Measurements from ENCODE around the gene MTG2. TPM values are rescaled to one million over a fixed set of nuclear protein-coding genes. Genes with fewer than 3 reads are reported as not detected.

MTG2 gene
- total RNA-seq, 6 experiments from 2014 or later, result 27.0 to 45.6 (median 31.8) TPM

DNA sequence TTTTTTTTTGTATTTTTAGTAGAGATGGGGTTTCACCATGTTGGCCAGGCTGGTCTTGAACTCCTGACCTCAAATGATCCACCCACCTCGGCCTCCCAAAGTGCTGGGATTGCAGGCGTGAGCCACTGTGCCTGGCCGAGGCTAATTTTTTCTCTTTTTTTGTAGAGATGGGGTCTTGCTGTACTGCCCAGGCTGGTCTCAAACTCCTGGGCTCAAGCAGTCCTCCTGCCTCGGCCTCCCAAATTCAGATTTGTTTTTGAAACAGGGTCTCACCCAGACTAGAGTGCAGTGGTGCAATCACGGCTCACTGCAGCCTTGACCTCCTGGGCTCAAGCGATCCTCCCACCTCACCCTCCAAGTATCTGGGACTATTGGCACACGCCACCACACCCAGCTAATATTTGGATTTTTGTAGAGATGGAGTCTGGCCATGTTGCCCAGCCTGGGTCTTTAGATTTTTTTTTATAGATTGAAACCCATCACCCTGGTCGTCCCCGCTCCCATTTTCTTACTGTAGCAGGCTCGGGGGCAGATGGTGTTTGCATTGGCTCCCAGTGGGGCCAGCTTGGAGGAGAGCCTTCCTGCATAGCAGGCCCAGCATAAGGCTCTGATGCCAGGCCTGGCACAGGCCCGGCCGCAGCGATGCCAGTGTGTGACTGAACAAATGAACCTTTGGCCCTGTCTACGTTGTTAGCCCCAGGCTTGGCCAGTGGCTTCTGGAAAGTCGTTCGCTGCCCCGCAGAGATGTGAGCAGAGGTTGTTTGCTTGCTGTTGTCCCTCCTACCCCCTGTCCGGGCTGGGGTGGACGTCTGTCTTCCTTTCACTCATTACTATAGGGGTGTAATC, 4.3 kb upstream of the MTG2 start:
- intact Hi-C loops (cut with DNase I), result no loop called here
- peak overlapping the region in 2 of 3 donors; percentile 28 to 35 for H3K4me3 ChIP-seq
- H3K36me3 ChIP-seq, result peaks cover 0 to 17% (median 2%) of the 10 kb centered on the region in 4 donors
- H3K27ac ChIP-seq, result peak overlapping the region; percentile 95 to 99 (median 97)
- no peaks in the 10 kb centered on the region for H3K27me3 ChIP-seq
- TF ChIP-seq, protein P1, sequence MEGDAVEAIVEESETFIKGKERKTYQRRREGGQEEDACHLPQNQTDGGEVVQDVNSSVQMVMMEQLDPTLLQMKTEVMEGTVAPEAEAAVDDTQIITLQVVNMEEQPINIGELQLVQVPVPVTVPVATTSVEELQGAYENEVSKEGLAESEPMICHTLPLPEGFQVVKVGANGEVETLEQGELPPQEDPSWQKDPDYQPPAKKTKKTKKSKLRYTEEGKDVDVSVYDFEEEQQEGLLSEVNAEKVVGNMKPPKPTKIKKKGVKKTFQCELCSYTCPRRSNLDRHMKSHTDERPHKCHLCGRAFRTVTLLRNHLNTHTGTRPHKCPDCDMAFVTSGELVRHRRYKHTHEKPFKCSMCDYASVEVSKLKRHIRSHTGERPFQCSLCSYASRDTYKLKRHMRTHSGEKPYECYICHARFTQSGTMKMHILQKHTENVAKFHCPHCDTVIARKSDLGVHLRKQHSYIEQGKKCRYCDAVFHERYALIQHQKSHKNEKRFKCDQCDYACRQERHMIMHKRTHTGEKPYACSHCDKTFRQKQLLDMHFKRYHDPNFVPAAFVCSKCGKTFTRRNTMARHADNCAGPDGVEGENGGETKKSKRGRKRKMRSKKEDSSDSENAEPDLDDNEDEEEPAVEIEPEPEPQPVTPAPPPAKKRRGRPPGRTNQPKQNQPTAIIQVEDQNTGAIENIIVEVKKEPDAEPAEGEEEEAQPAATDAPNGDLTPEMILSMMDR (IDR thresholded peaks at IDR 0.05), result no peak
- TF ChIP-seq POLR2A (IDR thresholded peaks at IDR 0.05), result peak; percentile 88
- ATAC-seq, result peak; percentile 70 to 84 (median 78)
- 33% methylated on average over 12 of the region's 19 CpGs for WGBS (ENCODE audit: insufficient coverage, low coverage, low lambda C conversion rate, missing lambda C conversion rate)
- peak; percentile 87 to 97 (median 96) for DNase-seq
- no peaks in the 10 kb centered on the region for H3K9me3 ChIP-seq
- peaks cover 0 to 37% (median 3%) of the 10 kb centered on the region in 4 donors for H3K4me1 ChIP-seq

DNA sequence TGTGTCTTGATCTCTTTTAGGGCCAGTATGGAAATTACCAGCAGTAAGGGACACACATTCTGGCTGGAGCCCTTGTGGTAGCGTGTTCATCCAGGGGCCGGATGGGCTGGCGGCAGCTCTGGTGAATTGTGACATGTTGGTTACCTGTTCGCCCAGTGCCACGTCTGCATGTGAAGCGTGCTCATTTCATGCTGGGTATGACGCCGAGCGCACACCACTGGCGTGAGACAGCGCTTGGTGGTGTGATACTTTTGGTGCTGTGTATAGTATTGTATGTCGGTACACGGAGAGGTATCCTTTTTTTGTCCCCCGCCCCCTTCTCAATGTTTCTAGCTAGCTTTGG, 3.7 kb upstream of the MTG2 start:
- TF ChIP-seq, protein P1 (IDR thresholded peaks at IDR 0.05), result no peak
- TF ChIP-seq POLR2A (IDR thresholded peaks at IDR 0.05), result peak; percentile 49
- H3K9me3 ChIP-seq, result no peaks in the 10 kb centered on the region
- intact Hi-C loops (cut with DNase I), result no loop called here
- WGBS (ENCODE audit: insufficient coverage, low coverage, low lambda C conversion rate, missing lambda C conversion rate), result 28% methylated on average over 13 of the region's 14 CpGs
- H3K27ac ChIP-seq, result peak overlapping the region; percentile 95 to 99 (median 97)
- peaks cover 0 to 43% (median 6%) of the 10 kb centered on the region in 4 donors for H3K4me1 ChIP-seq
- DNase-seq (no peak), ATAC-seq (peak; percentile 19 to 36 (median 30))
- peak overlapping the region in 2 of 3 donors; percentile 28 to 35 for H3K4me3 ChIP-seq
- H3K36me3 ChIP-seq, result peaks cover 0 to 14% (median 2%) of the 10 kb centered on the region in 4 donors
- no peaks in the 10 kb centered on the region for H3K27me3 ChIP-seq

DNA sequence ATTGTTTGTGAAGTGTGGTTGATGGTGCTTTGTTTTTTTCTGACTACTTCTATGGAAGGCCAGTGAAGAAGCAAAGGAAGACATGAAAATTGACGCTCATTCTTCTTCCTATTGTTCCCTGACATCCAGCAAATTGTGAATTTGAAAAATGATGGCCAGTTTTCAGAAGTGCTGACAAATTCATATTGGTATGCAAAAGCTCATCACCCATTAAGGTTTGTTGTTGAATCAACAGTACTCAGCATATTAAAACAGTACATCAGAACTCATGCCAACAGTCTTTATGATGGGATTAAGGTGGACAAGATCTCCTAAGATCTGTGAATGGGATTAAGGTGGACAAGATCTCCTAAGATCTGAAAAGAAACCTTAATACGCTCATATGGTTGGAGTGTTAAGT, 1.0 kb upstream of the MTG2 start:
- TF ChIP-seq, protein P1 (IDR thresholded peaks at IDR 0.05), result no peak
- no peak for TF ChIP-seq POLR2A (IDR thresholded peaks at IDR 0.05)
- 78% methylated on average over 2 of the region's 2 CpGs for WGBS (ENCODE audit: insufficient coverage, low coverage, low lambda C conversion rate, missing lambda C conversion rate)
- peak overlapping the region; percentile 95 to 98 (median 97) for H3K27ac ChIP-seq
- peak overlapping the region in 2 of 3 donors; percentile 86 to 93 for H3K4me3 ChIP-seq
- no peaks in the 10 kb centered on the region for H3K9me3 ChIP-seq
- no peaks in the 10 kb centered on the region for H3K27me3 ChIP-seq
- intact Hi-C loops (cut with DNase I), result no loop called here
- no peak for DNase-seq
- ATAC-seq, result no peak
- H3K4me1 ChIP-seq, result peaks cover 0 to 66% (median 13%) of the 10 kb centered on the region in 4 donors
- no peaks in the 10 kb centered on the region for H3K36me3 ChIP-seq

DNA sequence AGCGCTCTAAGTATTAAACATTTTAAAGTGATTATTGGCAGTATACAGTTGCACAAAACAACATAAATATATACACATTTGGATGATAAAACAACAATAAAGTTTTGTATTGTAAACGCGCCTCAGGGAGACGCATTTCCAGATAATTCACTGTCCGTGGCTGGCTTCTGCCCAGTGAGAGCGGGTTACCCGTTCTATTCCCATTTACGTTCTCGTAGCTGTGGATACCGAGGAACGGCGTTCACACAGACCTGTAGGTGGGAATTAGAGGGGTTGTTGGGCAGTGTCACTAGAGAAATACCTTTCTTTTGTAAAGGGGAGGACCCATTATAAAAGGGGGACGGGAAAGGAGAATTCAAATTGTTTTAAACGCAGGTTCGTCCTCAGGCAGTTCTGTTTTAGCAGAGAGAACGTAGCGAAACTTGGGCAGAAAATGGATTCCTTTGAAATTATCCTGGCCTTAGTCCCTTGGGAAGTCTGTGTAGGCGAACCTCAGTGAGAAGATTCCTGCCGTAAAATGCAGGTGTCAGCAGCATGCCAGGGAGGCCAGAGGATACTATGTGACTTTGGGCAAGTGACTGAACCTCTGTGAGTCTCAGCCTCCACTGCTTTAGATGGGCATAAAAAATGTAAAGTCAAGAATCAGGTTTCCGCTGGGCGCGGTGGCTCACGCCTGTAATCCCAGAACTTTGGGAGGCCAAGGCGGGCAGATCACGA, 756 bp downstream of the MTG2 start:
- peaks cover 0 to 64% (median 18%) of the 10 kb centered on the region in 4 donors for H3K4me1 ChIP-seq
- H3K27ac ChIP-seq, result peak overlapping the region; percentile 95 to 98 (median 97)
- H3K36me3 ChIP-seq, result no peaks in the 10 kb centered on the region
- intact Hi-C loops (cut with DNase I), result no loop called here
- no peak for ATAC-seq
- no peaks in the 10 kb centered on the region for H3K27me3 ChIP-seq
- TF ChIP-seq, protein P1 (IDR thresholded peaks at IDR 0.05), result no peak
- TF ChIP-seq POLR2A (IDR thresholded peaks at IDR 0.05), result no peak
- no peaks in the 10 kb centered on the region for H3K9me3 ChIP-seq
- peak overlapping the region; percentile 86 to 95 (median 93) for H3K4me3 ChIP-seq
- WGBS (ENCODE audit: insufficient coverage, low coverage, low lambda C conversion rate, missing lambda C conversion rate), result 23% methylated on average over 25 of the region's 25 CpGs
- peak in 2 of 3 donors; percentile 6 to 31 for DNase-seq
